IMR-90 (cell line): ENCODE measurements around the gene VASN. TPM values are rescaled to one million over a fixed set of nuclear protein-coding genes. Genes with fewer than 3 reads are reported as not detected.

Experiments
- ATAC-seq: fragments of 200-7000 bp; cut with Tn5 transposase; 2 replicates; pipeline ENCODE4 v1.9.1; 2020; ENCODE audit warnings: low read depth, mild to moderate bottlenecking, moderate library complexity
- BruUV-seq: library from RNA; stranded (reverse); fragments of 400-500 nt; replicated peaks from 2 replicates; lab custom pipeline; 2021; lab: Mats Ljungman, UMichigan
- CTCF ChIA-PET: fragments of 300-600 bp; formaldehyde crosslinking; extraction: SDS; loops from one replicate; lab custom pipeline; 2021; ENCODE audit warnings: antibody characterized with exemption; lab: Yijun Ruan, JAX
- POLR2A ChIA-PET: fragments of 300-600 bp; sonication (Branson Sonifier 250); formaldehyde crosslinking; loops from one replicate; lab custom pipeline; 2022; ENCODE audit warnings: antibody characterized with exemption; ENCODE audit not compliant: unreplicated experiment; lab: Charles Lee
- DNase-seq: peaks from one replicate; pipeline ENCODE4 v3.0.0; 2013
- H2AFZ ChIP-seq: replicated peaks from 2 replicates; pipeline ENCODE3; 2013; ENCODE audit warnings: low read length, mild to moderate bottlenecking; ENCODE audit not compliant: poor library complexity
- H2AK5ac ChIP-seq: 2 replicates; pipeline ENCODE4 v1.6.1; 2013; ENCODE audit warnings: low read depth, low read length, inconsistent platforms
- H2AK9ac ChIP-seq: replicated peaks from 2 replicates; pipeline ENCODE3; 2013; ENCODE audit warnings: mild to moderate bottlenecking, low read depth, low read length, moderate library complexity; ENCODE audit not compliant: poor library complexity
- H2BK120ac ChIP-seq: 2 replicates; pipeline ENCODE4 v1.6.1; 2013; ENCODE audit warnings: low read depth, low read length, inconsistent platforms
- H2BK15ac ChIP-seq: 3 replicates; pipeline ENCODE4 v1.6.1; 2013; ENCODE audit warnings: low read depth, low read length, inconsistent platforms
- H2BK20ac ChIP-seq: 2 replicates; pipeline ENCODE4 v1.6.1; 2013; ENCODE audit warnings: low read depth, mild to moderate bottlenecking, inconsistent platforms, low read length, moderate library complexity
- H2BK5ac ChIP-seq: 2 replicates; pipeline ENCODE4 v1.6.1; 2013; ENCODE audit warnings: mild to moderate bottlenecking, low read depth, low read length, inconsistent platforms; ENCODE audit not compliant: poor library complexity, severe bottlenecking
- H3K14ac ChIP-seq: replicated peaks from 2 replicates; pipeline ENCODE4 v1.6.1; 2013; ENCODE audit warnings: low read depth, low read length, inconsistent platforms
- H3K18ac ChIP-seq: 2 replicates; pipeline ENCODE4 v1.6.1; 2013; ENCODE audit warnings: low read depth, low read length, control low read depth
- H3K23ac ChIP-seq: 2 replicates; pipeline ENCODE4 v1.6.1; 2013; ENCODE audit warnings: low read depth, low read length, inconsistent platforms
- H3K27ac ChIP-seq: 2 replicates; pipeline ENCODE4 v1.5.1; 2013; ENCODE audit warnings: mild to moderate bottlenecking, control low read depth, low read length; ENCODE audit not compliant: insufficient read depth
- H3K27me3 ChIP-seq: 2 replicates; pipeline ENCODE4 v1.6.1; 2013; ENCODE audit warnings: low read length; ENCODE audit not compliant: control insufficient read depth, insufficient read depth
- H3K36me3 ChIP-seq: 2 replicates; pipeline ENCODE4 v1.6.1; 2013; ENCODE audit warnings: low read length, mixed read lengths; ENCODE audit not compliant: control insufficient read depth, insufficient read depth
- H3K4ac ChIP-seq: 2 replicates; pipeline ENCODE4 v1.6.1; 2013; ENCODE audit warnings: low read depth, low read length, inconsistent platforms
- H3K4me1 ChIP-seq: 2 replicates; pipeline ENCODE4 v1.6.1; 2013; ENCODE audit warnings: low read length, mixed read lengths; ENCODE audit not compliant: control insufficient read depth, insufficient read depth
- H3K4me2 ChIP-seq: 2 replicates; pipeline ENCODE4 v1.6.1; 2013; ENCODE audit warnings: low read depth, mild to moderate bottlenecking, control low read depth, low read length, moderate library complexity
- H3K4me3 ChIP-seq: 2 replicates; pipeline ENCODE4 v1.5.1; 2013; ENCODE audit warnings: low read depth, mild to moderate bottlenecking, control low read depth, low read length, moderate library complexity; ENCODE audit not compliant: insufficient read depth
- H3K56ac ChIP-seq: 2 replicates; pipeline ENCODE4 v1.6.1; 2013; ENCODE audit warnings: low read length, inconsistent platforms; ENCODE audit not compliant: insufficient read depth; ENCODE audit errors: extremely low read depth
- H3K79me1 ChIP-seq, 2 experiments: 2 replicates each; pipeline ENCODE4 v1.6.1; 2013; ENCODE audit warnings: low read length in 2 of 2, inconsistent platforms in 1 of 2, low read depth in 1 of 2
- H3K9ac ChIP-seq: 2 replicates; pipeline ENCODE4 v1.6.1; 2013; ENCODE audit warnings: low read depth, low read length, control low read depth
- H3K9me1 ChIP-seq: 2 replicates; pipeline ENCODE4 v1.6.1; 2013; ENCODE audit warnings: low read length, inconsistent platforms; ENCODE audit not compliant: insufficient read depth
- H3K9me3 ChIP-seq: 2 replicates; pipeline ENCODE4 v1.6.1; 2013; ENCODE audit warnings: low read length; ENCODE audit not compliant: control insufficient read depth, insufficient read depth
- H4K20me1 ChIP-seq: 2 replicates; pipeline ENCODE4 v1.6.1; 2013; ENCODE audit warnings: low read length, inconsistent platforms; ENCODE audit not compliant: insufficient read depth
- H4K5ac ChIP-seq: 2 replicates; pipeline ENCODE4 v1.6.1; 2013; ENCODE audit warnings: mild to moderate bottlenecking, low read depth, low read length, control low read depth
- H4K8ac ChIP-seq, 2 experiments: 2 replicates each; pipeline ENCODE4 v1.6.1; 2013; ENCODE audit warnings: low read depth in 2 of 2, low read length in 2 of 2, control low read depth in 1 of 2, inconsistent platforms in 1 of 2
- H4K91ac ChIP-seq: 2 replicates; pipeline ENCODE4 v1.6.1; 2013; ENCODE audit warnings: low read depth, low read length, inconsistent platforms; ENCODE audit not compliant: insufficient read depth
- CEBPB ChIP-seq: IDR thresholded peaks from 2 replicates; pipeline ENCODE4 v1.6.1; 2012; ENCODE audit warnings: low read depth, low read length, improper control_type of control experiment
- CHD1 ChIP-seq: IDR thresholded peaks from 2 replicates; pipeline ENCODE4 v1.6.1; 2012; ENCODE audit warnings: low read depth, low read length, improper control_type of control experiment
- MAZ ChIP-seq: IDR thresholded peaks from 2 replicates; pipeline ENCODE4 v1.6.1; 2012; ENCODE audit warnings: low read depth, mild to moderate bottlenecking, low read length, improper control_type of control experiment, moderate library complexity, borderline replicate concordance
- NFE2L2 ChIP-seq: fragments of 150-350 bp; IDR thresholded peaks from 2 replicates; pipeline ENCODE4 v1.6.1; 2016; ENCODE audit warnings: low read depth, mild to moderate bottlenecking, low read length
- POLR2A ChIP-seq: IDR thresholded peaks from 2 replicates; pipeline ENCODE4 v1.6.1; 2012; ENCODE audit warnings: mild to moderate bottlenecking, low read depth, low read length
- RAD21 ChIP-seq: IDR thresholded peaks from 2 replicates; pipeline ENCODE4 v1.6.1; 2012; ENCODE audit warnings: low read length, improper control_type of control experiment
- RCOR1 ChIP-seq: IDR thresholded peaks from 2 replicates; pipeline ENCODE4 v1.6.1; 2012; ENCODE audit warnings: mild to moderate bottlenecking, low read length, improper control_type of control experiment; ENCODE audit not compliant: insufficient replicate concordance
- RFX5 ChIP-seq: IDR thresholded peaks from 2 replicates; pipeline ENCODE4 v1.8.0; 2012; ENCODE audit warnings: low read depth, mild to moderate bottlenecking, low read length, moderate library complexity
- SMC3 ChIP-seq: fragments of 150-350 bp; IDR thresholded peaks from 2 replicates; pipeline ENCODE4 v1.6.1; 2016; ENCODE audit warnings: low read depth, mild to moderate bottlenecking, antibody characterized with exemption, low read length, moderate library complexity
- WGBS, 2 experiments: methylation state at CpG; one replicate each; pipeline versions ENCODE4 v1.1.5 to v1.1.7; 2013; ENCODE audit warnings: missing lambda C conversion rate in 2 of 2; ENCODE audit not compliant: insufficient read length in 1 of 2; ENCODE audit errors: extremely low coverage in 2 of 2; 5-methylcytosine and 5-hydroxymethylcytosine counted together
- dilution Hi-C: fragments of 300-500 bp; cut with HindIII; formaldehyde crosslinking; loops from one replicate; pipeline ENCODE4 v1.14.3; 2018; ENCODE audit warnings: low sequenced_read_pairs; ENCODE audit not compliant: unreplicated experiment
- in situ Hi-C: fragments of 300-500 bp; cut with MboI; formaldehyde crosslinking; loops from 3 replicates; pipeline ENCODE4 v1.14.3; 2019; ENCODE audit warnings: low sequenced_read_pairs, inconsistent platforms, mixed read lengths
- intact Hi-C: fragments of 100-400 bp; cut with micrococcal nuclease; formaldehyde crosslinking; loops from 2 replicates; pipeline ENCODE4 v1.10.0; 2022
- polyA plus RNA-seq, 3 experiments: library from polyadenylated mRNA; depleted of rRNA; stranded (reverse); fragments of >200 nt; gene quantifications; 2 replicates each; pipeline ENCODE4 v1.2.3, GENCODE V29; 2012; ENCODE audit warnings: low replicate concordance in 1 of 3
- total RNA-seq: library from RNA; depleted of rRNA; stranded (reverse); fragments of >200 nt; gene quantifications from 2 replicates; pipeline ENCODE4 v1.2.3, GENCODE V29; 2012
- TF ChIP-seq, protein P1 (sequence below): conservative IDR thresholded peaks from 2 replicates; pipeline ENCODE4 v1.5.1; 2012; ENCODE audit warnings: mild to moderate bottlenecking, low read depth, low read length, improper control_type of control experiment
- TF ChIP-seq, protein P2 (sequence below): fragments of 150-350 bp; IDR thresholded peaks from 2 replicates; pipeline ENCODE4 v1.6.1; 2017; ENCODE audit warnings: mild to moderate bottlenecking, antibody characterized with exemption, low read length, low read depth

VASN gene
- total and polyA plus RNA-seq, 2 of the 4 experiments (the other 2 are of a cell fraction) = 9.3 to 87.2 TPM

- TF ChIP-seq RFX5 (no peak), NFE2L2 (no peak)
Measured at GRCh38 chr16:4409081-4409932, 37.7 kb downstream of the VASN start (continued).

DNA sequence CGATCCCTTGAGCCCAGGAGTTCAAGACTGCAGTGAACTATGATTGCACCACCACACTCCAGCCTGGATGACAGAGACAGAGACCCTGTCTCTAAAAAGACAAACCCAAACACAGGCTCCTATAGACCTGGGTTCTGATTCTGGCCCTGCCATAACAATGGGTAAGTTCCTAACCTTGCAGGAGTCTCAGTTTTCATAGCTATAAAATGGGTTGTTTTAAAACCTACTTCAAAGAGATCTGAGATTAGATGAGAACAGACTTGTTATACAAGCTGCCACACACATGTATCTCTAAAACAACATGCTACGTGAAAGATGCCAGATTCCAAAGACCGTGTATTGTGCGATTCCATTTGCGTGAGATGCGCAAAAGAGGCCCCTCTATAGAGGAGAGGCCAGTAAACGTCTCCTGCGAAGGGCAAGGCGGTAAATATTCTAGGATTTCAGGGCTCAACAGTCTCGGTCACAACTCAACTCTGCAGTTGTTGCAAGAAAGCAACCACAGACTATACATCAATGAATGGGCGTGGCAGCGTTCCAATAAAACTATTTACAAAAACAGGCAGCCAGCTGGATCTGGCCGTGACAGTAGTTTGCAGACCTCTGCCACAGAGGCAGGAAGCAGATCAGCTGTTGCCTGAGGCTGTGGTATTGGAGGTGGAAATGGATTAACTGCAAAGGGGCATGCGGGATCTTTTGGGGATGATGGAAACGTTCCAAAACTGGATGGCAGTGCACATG lies 38.9 kb downstream of the VASN start:
- Histone ChIP-seq H4K20me1 (peaks cover 68% of the 10 kb centered on the region), H4K5ac (no peak overlapping the region), H3K9ac (no peak overlapping the region), H3K9me3 (no peaks in the 10 kb centered on the region), H3K27ac (peak overlapping the region; percentile 43; the same call in 1 of the 2 replicates), H2BK5ac (peak overlapping the region; percentile 22), H3K23ac (no peak overlapping the region), H3K9me1 (peaks cover 30% of the 10 kb centered on the region), H4K8ac (peak overlapping the region in 1 of 2 experiments; percentile 12; a peak in 1 of 4 replicates), H3K56ac (0 out of 2 replicates have a peak overlapping the region, but pooled peaks have one; percentile 20), H3K36me3 (peaks cover 14% of the 10 kb centered on the region), H2AK9ac (no peak overlapping the region), H4K91ac (no peak overlapping the region), H2AK5ac (peak overlapping the region; percentile 41; the same call in 1 of the 2 replicates), H3K27me3 (no peaks in the 10 kb centered on the region), H3K4me2 (peak overlapping the region; percentile 14; the same call in 1 of the 2 replicates), H3K79me1 (peaks cover 26 to 69% of the 10 kb centered on the region in 2 experiments), H3K4me3 (no peak overlapping the region), H2BK120ac (peak overlapping the region; percentile 29; the same call in 1 of the 2 replicates), H3K4ac (peak overlapping the region; percentile 28; the same call in 1 of the 2 replicates), H2BK20ac (no peak overlapping the region), H3K4me1 (peaks cover 36% of the 10 kb centered on the region), H3K14ac (no peak overlapping the region), H2BK15ac (no peak overlapping the region), H2AFZ (no peak overlapping the region), H3K18ac (peak overlapping the region; percentile 1; the same call in 1 of the 2 replicates)
- no CpG with 5 or more reads among the region's 15 CpGs for WGBS, 2 experiments
- dilution Hi-C loops (no loop called here), in situ Hi-C loops (no loop called here), intact Hi-C loops (loop anchor here (10.0 kb wide), 1 partner anchor 134 kb away; no protein-coding TSS in a partner anchor)
- DNase-seq (peak; percentile 98), ATAC-seq (peak; percentile 83)
- BruUV-seq = no TSS peak
- ChIA-PET POLR2A (no interaction called here), CTCF (interaction anchor here (0.5 to 1.7 kb wide), 3 partner anchors 8 to 40 kb away, joined by 3 to 9 read pairs (median 4); no protein-coding TSS in a partner anchor)
- TF ChIP-seq MAZ = no peak; the same call in 1 of the 2 replicates
- TF ChIP-seq RCOR1 = peak; percentile 55
- peak; percentile 82 for TF ChIP-seq CEBPB
- TF ChIP-seq, protein P1, sequence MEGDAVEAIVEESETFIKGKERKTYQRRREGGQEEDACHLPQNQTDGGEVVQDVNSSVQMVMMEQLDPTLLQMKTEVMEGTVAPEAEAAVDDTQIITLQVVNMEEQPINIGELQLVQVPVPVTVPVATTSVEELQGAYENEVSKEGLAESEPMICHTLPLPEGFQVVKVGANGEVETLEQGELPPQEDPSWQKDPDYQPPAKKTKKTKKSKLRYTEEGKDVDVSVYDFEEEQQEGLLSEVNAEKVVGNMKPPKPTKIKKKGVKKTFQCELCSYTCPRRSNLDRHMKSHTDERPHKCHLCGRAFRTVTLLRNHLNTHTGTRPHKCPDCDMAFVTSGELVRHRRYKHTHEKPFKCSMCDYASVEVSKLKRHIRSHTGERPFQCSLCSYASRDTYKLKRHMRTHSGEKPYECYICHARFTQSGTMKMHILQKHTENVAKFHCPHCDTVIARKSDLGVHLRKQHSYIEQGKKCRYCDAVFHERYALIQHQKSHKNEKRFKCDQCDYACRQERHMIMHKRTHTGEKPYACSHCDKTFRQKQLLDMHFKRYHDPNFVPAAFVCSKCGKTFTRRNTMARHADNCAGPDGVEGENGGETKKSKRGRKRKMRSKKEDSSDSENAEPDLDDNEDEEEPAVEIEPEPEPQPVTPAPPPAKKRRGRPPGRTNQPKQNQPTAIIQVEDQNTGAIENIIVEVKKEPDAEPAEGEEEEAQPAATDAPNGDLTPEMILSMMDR = no peak
- no peak for TF ChIP-seq RAD21
- TF ChIP-seq, protein P2, sequence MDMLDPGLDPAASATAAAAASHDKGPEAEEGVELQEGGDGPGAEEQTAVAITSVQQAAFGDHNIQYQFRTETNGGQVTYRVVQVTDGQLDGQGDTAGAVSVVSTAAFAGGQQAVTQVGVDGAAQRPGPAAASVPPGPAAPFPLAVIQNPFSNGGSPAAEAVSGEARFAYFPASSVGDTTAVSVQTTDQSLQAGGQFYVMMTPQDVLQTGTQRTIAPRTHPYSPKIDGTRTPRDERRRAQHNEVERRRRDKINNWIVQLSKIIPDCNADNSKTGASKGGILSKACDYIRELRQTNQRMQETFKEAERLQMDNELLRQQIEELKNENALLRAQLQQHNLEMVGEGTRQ = peak; percentile 21; the same call in 1 of the 2 replicates
- no peak for TF ChIP-seq POLR2A
- TF ChIP-seq SMC3 = no peak
- no peak for TF ChIP-seq NFE2L2
- TF ChIP-seq CHD1 = no peak
